H9 (cell line): ENCODE measurements around the gene GSN. TPM values are rescaled to one million over a fixed set of nuclear protein-coding genes. Genes with fewer than 3 reads are reported as not detected.

Experiments used
- DNase-seq: peaks from one replicate; pipeline ENCODE4 v3.0.0-alpha.2; 2017
- H2AFZ ChIP-seq: one replicate; pipeline ENCODE4 v1.6.1; 2013; ENCODE audit warnings: mild to moderate bottlenecking, low read length, control low read depth, moderate library complexity
- H2AK5ac ChIP-seq: 2 replicates; pipeline ENCODE4 v1.6.1; 2013; ENCODE audit warnings: low read length, control low read depth, mixed read lengths; ENCODE audit not compliant: insufficient read length
- H2BK120ac ChIP-seq: one replicate; pipeline ENCODE4 v1.6.1; 2013; ENCODE audit warnings: low read depth, mild to moderate bottlenecking, low read length, control low read depth, inconsistent platforms; ENCODE audit not compliant: poor library complexity, severe bottlenecking
- H2BK12ac ChIP-seq: 2 replicates; pipeline ENCODE4 v1.6.1; 2013; ENCODE audit warnings: low read length, control low read depth, mixed read lengths, low read depth; ENCODE audit not compliant: insufficient read length
- H2BK15ac ChIP-seq: 2 replicates; pipeline ENCODE4 v1.6.1; 2013; ENCODE audit warnings: low read depth, low read length, control low read depth
- H2BK20ac ChIP-seq: one replicate; pipeline ENCODE4 v1.6.1; 2013; ENCODE audit warnings: low read depth, mild to moderate bottlenecking, low read length, control low read depth, inconsistent platforms; ENCODE audit not compliant: poor library complexity, severe bottlenecking
- H2BK5ac ChIP-seq: 2 replicates; pipeline ENCODE4 v1.6.1; 2013; ENCODE audit warnings: low read length, control low read depth, mixed read lengths; ENCODE audit not compliant: insufficient read length
- H3K14ac ChIP-seq: 2 replicates; pipeline ENCODE4 v1.6.1; 2013; ENCODE audit warnings: low read length, control low read depth; ENCODE audit not compliant: insufficient read depth
- H3K18ac ChIP-seq: 2 replicates; pipeline ENCODE4 v1.6.1; 2013; ENCODE audit warnings: low read depth, mild to moderate bottlenecking, mixed read lengths, low read length, control low read depth; ENCODE audit not compliant: insufficient read length
- H3K23ac ChIP-seq: 2 replicates; pipeline ENCODE4 v1.6.1; 2013; ENCODE audit warnings: low read length, control low read depth, mixed read lengths, low read depth; ENCODE audit not compliant: insufficient read length
- H3K23me2 ChIP-seq: 2 replicates; pipeline ENCODE4 v1.6.1; 2013; ENCODE audit warnings: low read depth, mild to moderate bottlenecking, mixed read lengths, low read length, control low read depth; ENCODE audit not compliant: insufficient read length, poor library complexity, severe bottlenecking
- H3K27ac ChIP-seq: 2 replicates; pipeline ENCODE4 v1.5.1; 2013; ENCODE audit warnings: low read length, control low read depth, mixed read lengths, low read depth; ENCODE audit not compliant: insufficient read length
- H3K27me3 ChIP-seq: 2 replicates; pipeline ENCODE4 v1.6.1; 2013; ENCODE audit warnings: low read length, control low read depth, inconsistent platforms; ENCODE audit not compliant: insufficient read depth
- H3K4ac ChIP-seq: 2 replicates; pipeline ENCODE4 v1.6.1; 2013; ENCODE audit warnings: low read depth, mild to moderate bottlenecking, control low read depth, inconsistent platforms, low read length, moderate library complexity
- H3K4me1 ChIP-seq: 2 replicates; pipeline ENCODE4 v1.6.1; 2013; ENCODE audit warnings: low read length, control low read depth, inconsistent platforms; ENCODE audit not compliant: insufficient read depth
- H3K4me2 ChIP-seq: 2 replicates; pipeline ENCODE4 v1.6.1; 2013; ENCODE audit warnings: low read length, control low read depth, mixed read lengths; ENCODE audit not compliant: insufficient read length, insufficient read depth
- H3K56ac ChIP-seq: 2 replicates; pipeline ENCODE4 v1.6.1; 2013; ENCODE audit warnings: low read depth, mild to moderate bottlenecking, mixed read lengths, low read length, control low read depth; ENCODE audit not compliant: insufficient read length
- H3K79me1 ChIP-seq: 2 replicates; pipeline ENCODE4 v1.6.1; 2013; ENCODE audit warnings: low read depth, mild to moderate bottlenecking, moderate library complexity, low read length, control low read depth, inconsistent platforms; ENCODE audit not compliant: insufficient read depth, poor library complexity, severe bottlenecking
- H3K79me2 ChIP-seq: 2 replicates; pipeline ENCODE4 v1.6.1; 2013; ENCODE audit warnings: low read length, control low read depth, inconsistent platforms; ENCODE audit not compliant: insufficient read depth
- H3K9ac ChIP-seq: 2 replicates; pipeline ENCODE4 v1.6.1; 2013; ENCODE audit warnings: low read length, control low read depth, mixed read lengths; ENCODE audit not compliant: insufficient read length; ENCODE audit errors: extremely low read depth
- H3K9me3 ChIP-seq: one replicate; pipeline ENCODE4 v1.6.1; 2013; ENCODE audit warnings: low read depth, low read length, inconsistent platforms; ENCODE audit not compliant: control insufficient read depth
- H3T11ph ChIP-seq: one replicate; pipeline ENCODE4 v1.6.1; 2013; ENCODE audit warnings: mild to moderate bottlenecking, low read length, control low read depth, inconsistent platforms
- H4K20me1 ChIP-seq: one replicate; pipeline ENCODE4 v1.6.1; 2013; ENCODE audit not compliant: control insufficient read depth, insufficient read length, insufficient read depth
- H4K5ac ChIP-seq: 2 replicates; pipeline ENCODE4 v1.6.1; 2013; ENCODE audit warnings: low read depth, mild to moderate bottlenecking, mixed read lengths, low read length, control low read depth; ENCODE audit not compliant: insufficient read length
- H4K8ac ChIP-seq: replicated peaks from 2 replicates; pipeline ENCODE4 v1.6.1; 2013; ENCODE audit warnings: low read length, control low read depth, mixed read lengths, low read depth; ENCODE audit not compliant: insufficient read length
- H4K91ac ChIP-seq: 2 replicates; pipeline ENCODE4 v1.6.1; 2013; ENCODE audit warnings: low read depth, mild to moderate bottlenecking, moderate library complexity, mixed read lengths, low read length, control low read depth; ENCODE audit not compliant: insufficient read length
- H3K27ac Mint-ChIP-seq, 3 experiments: 2 replicates in 2 of 3; 3 replicates in 1 of 3; pipeline ENCODE4 v1.8.0; 2020 to 2021; ENCODE audit warnings: mixed read lengths in 3 of 3, mild to moderate bottlenecking in 1 of 3, moderate library complexity in 1 of 3
- H3K27me3 Mint-ChIP-seq: 2 replicates; pipeline ENCODE4 v1.8.0; 2021; ENCODE audit warnings: low read depth, mild to moderate bottlenecking, moderate library complexity, mixed read lengths
- H3K36me3 Mint-ChIP-seq, 3 experiments: 2 replicates in 2 of 3; 3 replicates in 1 of 3; pipeline ENCODE4 v1.8.0; 2020 to 2021; ENCODE audit warnings: low read depth in 3 of 3, mixed read lengths in 3 of 3; ENCODE audit not compliant: insufficient read depth in 1 of 3
- H3K4me1 Mint-ChIP-seq, 2 experiments: 2 replicates each; pipeline ENCODE4 v1.8.0; 2020; ENCODE audit warnings: mixed read lengths in 2 of 2
- H3K4me3 Mint-ChIP-seq, 2 experiments: 2 replicates in 1 of 2; 3 replicates in 1 of 2; pipeline ENCODE4 v1.8.0; 2020 to 2021; ENCODE audit warnings: mild to moderate bottlenecking in 2 of 2, mixed read lengths in 2 of 2, moderate library complexity in 1 of 2
- H3K9me3 Mint-ChIP-seq, 2 experiments: 2 replicates in 1 of 2; 3 replicates in 1 of 2; pipeline ENCODE4 v1.8.0; 2020; ENCODE audit warnings: mild to moderate bottlenecking in 2 of 2, mixed read lengths in 2 of 2, moderate library complexity in 1 of 2
- WGBS: extraction: QIAGEN DNeasy Blood & Tissue Kit; methylation state at CpG from one replicate; pipeline ENCODE4 v1.1.7; 2013; ENCODE audit warnings: missing lambda C conversion rate, low lambda C conversion rate, mixed read lengths; ENCODE audit not compliant: insufficient read length; ENCODE audit errors: extremely low coverage; 5-methylcytosine and 5-hydroxymethylcytosine counted together
- total RNA-seq: library from RNA; stranded (reverse); gene quantifications from 2 replicates; pipeline ENCODE4 v1.2.1, GENCODE V29; 2021
- TF ChIP-seq, protein P1 (sequence below): fragments of 200-600 bp; sonication (generic); conservative IDR thresholded peaks from 3 replicates; pipeline ENCODE4 v1.8.0; 2021; ENCODE audit warnings: antibody characterized with exemption, mild to moderate bottlenecking

The GSN gene
- total RNA-seq, 1 experiment from 2014 or later, result 14.9 TPM

- H3K14ac ChIP-seq, result no peak overlapping the region
- no peaks in the 10 kb centered on the region for H3K79me2 ChIP-seq
- Mint-ChIP-seq H3K4me1 (peaks cover 31% of the 10 kb centered on the region in 2 experiments), H3K27ac (no peak overlapping the region), H3K36me3 (no peaks in the 10 kb centered on the region; a peak in 1 of 7 replicates), H3K4me3 (no peak overlapping the region), H3K27me3 (peaks cover 90% of the 10 kb centered on the region), H3K9me3 (no peaks in the 10 kb centered on the region; a peak in 1 of 5 replicates)
- no peak overlapping the region for H3K27ac ChIP-seq
- H4K5ac ChIP-seq, result no peak overlapping the region
- H4K20me1 ChIP-seq, result no peaks in the 10 kb centered on the region
- peaks cover 10% of the 10 kb centered on the region; the same call in 1 of the 2 replicates for H3K4me1 ChIP-seq
- H4K8ac ChIP-seq, result no peak overlapping the region
- H2BK12ac ChIP-seq, result no peak overlapping the region
- H3K23me2 ChIP-seq, result peaks cover 4% of the 10 kb centered on the region
- H3K23ac ChIP-seq, result no peak overlapping the region
- no peak overlapping the region for H3K18ac ChIP-seq
- H2BK20ac ChIP-seq, result no peak overlapping the region
- H3K4ac ChIP-seq, result no peak overlapping the region
- no peak overlapping the region for H3T11ph ChIP-seq
- no peak overlapping the region for H3K9ac ChIP-seq
- no peaks in the 10 kb centered on the region for H3K79me1 ChIP-seq
- H2BK15ac ChIP-seq, result no peak overlapping the region
- no peak overlapping the region for H2AK5ac ChIP-seq
- H3K9me3 ChIP-seq, result no peaks in the 10 kb centered on the region
- WGBS, result no CpG with 5 or more reads among the region's 5 CpGs
- DNase-seq, result no peak
- H2AFZ ChIP-seq, result no peak overlapping the region
- TF ChIP-seq, protein P1, sequence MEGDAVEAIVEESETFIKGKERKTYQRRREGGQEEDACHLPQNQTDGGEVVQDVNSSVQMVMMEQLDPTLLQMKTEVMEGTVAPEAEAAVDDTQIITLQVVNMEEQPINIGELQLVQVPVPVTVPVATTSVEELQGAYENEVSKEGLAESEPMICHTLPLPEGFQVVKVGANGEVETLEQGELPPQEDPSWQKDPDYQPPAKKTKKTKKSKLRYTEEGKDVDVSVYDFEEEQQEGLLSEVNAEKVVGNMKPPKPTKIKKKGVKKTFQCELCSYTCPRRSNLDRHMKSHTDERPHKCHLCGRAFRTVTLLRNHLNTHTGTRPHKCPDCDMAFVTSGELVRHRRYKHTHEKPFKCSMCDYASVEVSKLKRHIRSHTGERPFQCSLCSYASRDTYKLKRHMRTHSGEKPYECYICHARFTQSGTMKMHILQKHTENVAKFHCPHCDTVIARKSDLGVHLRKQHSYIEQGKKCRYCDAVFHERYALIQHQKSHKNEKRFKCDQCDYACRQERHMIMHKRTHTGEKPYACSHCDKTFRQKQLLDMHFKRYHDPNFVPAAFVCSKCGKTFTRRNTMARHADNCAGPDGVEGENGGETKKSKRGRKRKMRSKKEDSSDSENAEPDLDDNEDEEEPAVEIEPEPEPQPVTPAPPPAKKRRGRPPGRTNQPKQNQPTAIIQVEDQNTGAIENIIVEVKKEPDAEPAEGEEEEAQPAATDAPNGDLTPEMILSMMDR, result no peak
- H2BK5ac ChIP-seq, result no peak overlapping the region
- H2BK120ac ChIP-seq, result no peak overlapping the region
- H3K56ac ChIP-seq, result no peak overlapping the region
- no peak overlapping the region for H3K4me2 ChIP-seq
- peaks cover 14% of the 10 kb centered on the region; the same call in 1 of the 2 replicates for H3K27me3 ChIP-seq
- no peak overlapping the region for H4K91ac ChIP-seq
Measured at GRCh38 chr9:121262953-121263352, 5.0 kb upstream of the GSN start.
